GM19035 (cell line): ENCODE measurements around the gene MTCL3.
A peak's percentile ranks its signal among the peaks of the same experiment; 100 is the strongest.

ENCODE experiments used
- ATAC-seq: cut with Tn5 transposase; IDR thresholded peaks from one replicate; pipeline ENCODE4 v1.9.1; 2021; ENCODE audit not compliant: unreplicated experiment

MTCL3 gene

DNA sequence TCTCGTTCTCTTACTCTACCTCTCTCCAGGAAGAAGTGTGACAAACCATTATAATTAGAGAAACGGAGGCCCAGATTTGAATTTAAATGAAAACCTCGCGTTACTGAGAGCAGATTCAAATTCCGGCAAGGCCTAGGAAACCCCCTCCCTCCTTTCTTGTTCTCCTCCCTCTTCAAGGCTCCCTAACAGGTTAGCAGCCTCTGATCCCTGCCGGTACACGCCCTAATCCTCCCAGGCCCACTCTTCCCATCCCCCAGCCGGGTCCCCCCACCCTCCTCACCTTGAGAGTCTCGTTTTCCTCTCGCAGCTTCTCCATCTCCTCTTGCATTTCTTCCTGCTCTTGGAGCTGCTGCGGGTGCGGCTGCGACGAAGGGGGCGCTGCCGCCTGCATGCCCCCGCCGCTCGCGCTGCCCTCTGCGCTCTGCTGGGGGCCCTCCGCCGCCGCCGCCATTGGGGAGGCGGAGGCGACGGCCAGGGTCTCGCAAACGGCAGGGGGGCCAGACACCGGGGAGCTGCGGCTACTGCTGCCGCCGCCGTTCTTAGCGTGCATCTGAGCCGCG is 3.8 kb downstream of the MTCL3 start:
- ATAC-seq = no peak

DNA sequence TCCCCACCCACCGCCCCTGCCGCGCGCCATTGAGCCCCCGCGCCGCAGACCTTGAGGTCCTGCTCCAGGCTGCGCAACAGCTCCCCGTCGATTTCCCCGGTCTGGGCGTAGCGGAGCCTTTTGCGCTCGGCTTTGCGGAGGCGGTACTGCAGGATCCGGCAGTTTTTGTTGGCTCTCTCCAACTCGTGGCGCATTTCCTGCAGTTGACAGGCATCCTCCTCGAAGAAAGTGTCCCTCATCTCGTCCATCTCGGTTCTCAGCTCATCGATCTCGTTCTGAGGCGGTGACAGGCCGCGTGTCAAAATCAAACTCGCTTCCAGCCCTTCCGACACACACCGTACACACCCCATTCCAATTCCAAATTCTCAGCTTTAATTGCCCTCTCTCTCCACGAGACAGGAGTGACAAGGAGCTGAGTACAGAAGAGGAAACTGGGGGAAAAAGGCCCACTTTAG is 4.3 kb downstream of the MTCL3 start:
- no peak for ATAC-seq

DNA sequence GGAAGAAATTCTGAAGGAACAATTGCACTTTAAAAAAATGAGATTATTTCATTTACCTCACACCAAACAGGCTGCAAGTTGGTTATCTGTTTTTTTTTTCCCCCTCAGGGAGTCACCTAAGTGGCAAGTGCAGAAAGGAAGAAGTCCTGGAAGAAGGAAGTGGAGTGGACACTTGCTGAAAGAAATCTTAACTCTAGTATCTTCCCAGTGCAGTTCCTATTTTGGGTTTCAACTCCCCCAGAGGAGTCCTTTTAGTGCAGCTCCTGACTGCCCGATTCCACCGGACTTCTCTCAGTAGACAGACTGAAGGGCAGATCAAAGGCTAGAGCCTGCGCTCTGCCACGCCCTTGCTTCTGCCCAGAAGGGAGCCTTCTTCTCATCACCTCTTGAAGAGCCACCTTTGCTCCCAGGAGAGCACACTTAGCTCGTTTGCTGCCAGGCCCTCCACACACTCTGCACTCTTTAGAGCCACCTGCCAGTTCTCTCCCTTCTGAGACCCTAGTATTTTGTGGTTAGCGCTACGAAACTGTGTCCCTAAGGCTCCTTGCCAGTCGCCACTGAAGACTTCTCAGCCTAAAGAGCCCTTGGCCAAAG is 4.9 kb downstream of the MTCL3 start:
- ATAC-seq = no peak

DNA sequence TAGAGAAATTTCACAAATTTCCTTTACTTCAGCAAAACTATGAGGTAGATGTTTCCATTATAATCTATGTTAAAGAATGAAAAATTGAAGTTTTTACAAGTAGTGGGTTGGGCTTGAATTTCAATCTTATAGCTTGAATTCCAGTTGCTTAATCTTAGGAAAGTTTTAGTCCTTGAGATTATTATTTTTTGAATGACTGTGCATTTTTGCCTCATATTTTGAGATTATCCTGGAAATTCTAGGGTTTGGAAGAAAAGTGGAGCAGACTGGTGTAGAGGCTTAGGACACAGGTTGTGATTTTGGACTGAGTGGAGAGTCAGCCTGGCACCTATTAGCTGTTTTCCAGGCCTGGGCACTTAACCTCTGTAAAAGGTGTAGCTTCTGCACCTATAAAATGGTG is 5.7 kb downstream of the MTCL3 start:
- no peak for ATAC-seq

DNA sequence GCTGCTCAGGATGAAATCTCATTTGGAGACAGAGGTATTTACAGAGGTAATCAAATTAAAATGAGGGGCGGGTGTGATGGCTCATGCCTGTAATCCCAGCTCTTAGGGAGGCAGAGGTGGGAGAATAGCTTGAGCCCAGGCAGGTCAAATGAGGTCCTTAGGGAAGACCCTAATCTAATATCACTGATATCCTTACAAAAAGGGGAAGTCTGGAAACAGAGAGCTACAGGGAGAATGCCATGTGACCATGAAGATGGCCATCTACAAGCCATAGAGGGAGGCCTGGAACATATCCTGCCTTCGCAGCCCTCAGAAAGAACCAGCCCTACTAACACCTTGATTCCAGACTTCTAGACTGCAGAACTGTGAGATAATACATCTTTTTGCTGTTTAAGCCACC is 8.3 kb downstream of the MTCL3 start:
- no peak for ATAC-seq

DNA sequence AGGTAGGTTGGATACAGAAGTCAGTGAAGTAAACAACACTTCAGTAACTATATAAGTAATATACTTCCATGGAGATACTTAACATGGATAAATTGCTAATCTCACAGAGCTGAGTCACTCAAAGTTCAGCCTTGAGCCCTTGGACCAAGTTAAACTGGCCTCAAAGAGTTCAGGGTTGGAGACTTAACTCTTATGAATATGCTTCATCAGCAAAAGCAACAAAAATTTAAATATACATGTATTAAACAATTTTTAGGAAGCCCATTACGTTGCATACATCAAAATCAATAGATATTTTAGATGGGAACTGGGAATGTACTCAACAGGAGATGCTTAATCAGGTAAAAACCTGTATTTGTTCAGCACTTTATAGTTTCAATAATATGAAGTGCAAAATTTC is 12.2 kb downstream of the MTCL3 start:
- ATAC-seq = no peak

DNA sequence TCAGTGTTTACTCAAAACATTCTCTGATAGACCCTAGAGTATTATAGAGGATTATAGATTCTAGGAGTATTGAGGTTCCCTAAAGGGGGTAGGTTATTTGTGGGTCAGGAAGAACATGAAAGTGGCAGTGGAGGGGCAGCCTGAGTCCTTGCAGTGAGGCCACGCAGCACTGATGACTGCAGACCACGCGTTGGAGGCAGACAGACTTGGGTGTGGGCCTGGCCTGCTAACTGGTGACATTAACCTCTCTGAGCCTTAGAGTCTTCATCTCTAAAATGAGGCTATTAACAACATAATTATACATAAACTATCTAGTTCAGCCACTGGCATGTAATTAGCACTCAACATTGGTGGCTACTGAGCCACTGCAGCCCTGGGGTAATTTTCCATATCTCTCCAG is 16.1 kb downstream of the MTCL3 start:
- no peak for ATAC-seq

DNA sequence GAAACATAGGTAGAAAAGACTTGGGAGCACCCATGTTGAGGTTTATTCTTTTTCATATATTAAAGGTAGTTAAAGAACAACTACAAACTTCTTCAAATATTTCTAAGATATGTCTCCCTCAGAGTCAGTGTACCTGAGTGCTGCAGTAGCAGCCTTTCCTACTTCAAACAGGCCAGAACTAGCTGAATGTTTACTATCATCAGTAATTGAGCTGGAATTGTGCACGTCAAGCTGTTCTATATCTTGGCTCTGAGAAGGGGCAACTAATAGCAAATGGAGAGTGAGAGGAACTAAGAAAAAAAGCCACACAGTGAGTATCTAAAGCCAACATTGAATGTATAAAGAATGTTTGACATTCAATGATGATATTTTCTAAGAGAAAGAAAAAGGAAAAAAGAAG is 21.7 kb downstream of the MTCL3 start:
- no peak for ATAC-seq

DNA sequence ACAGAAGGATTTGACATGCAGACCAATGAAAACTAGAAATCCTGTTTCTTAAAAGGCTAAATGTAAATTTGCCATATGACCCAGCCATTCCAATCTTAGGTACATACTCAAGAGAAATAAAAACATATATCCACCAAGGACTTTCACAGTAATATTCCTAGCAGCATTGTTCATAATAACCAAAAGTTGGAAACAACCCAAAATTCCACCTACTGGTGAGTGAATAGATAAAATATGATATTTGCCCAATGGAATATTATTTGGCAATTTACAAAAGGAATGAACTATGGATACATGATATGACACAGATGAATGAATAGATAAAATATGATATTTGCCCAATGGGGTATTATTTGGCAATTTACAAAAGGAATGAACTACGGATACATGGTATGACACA is 22.7 kb downstream of the MTCL3 start:
- ATAC-seq = no peak

DNA sequence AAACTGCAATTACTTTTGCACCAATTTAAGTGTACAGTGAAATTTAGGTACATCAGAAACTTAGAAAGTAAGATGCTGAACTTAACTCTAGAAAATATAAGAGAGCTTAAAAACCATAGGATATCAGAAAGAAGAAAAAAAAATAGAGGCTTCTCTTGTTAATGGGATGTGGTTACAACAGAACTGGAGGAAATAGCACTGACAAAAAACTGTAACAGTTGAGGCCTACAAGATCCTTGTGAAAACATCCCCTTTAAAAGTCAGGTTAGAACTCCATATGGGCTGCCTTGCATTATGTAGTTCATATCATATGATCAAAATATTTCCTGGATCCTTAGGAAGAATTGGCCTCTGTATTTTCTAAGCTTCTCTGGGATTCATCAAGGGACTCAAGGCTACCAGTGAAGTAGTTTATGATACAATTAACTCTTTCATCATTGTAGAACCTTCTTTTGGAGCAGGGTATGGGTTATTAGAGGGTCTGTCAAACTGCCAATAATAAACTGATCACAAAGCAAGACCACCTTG is 24.8 kb downstream of the MTCL3 start:
- no peak for ATAC-seq

DNA sequence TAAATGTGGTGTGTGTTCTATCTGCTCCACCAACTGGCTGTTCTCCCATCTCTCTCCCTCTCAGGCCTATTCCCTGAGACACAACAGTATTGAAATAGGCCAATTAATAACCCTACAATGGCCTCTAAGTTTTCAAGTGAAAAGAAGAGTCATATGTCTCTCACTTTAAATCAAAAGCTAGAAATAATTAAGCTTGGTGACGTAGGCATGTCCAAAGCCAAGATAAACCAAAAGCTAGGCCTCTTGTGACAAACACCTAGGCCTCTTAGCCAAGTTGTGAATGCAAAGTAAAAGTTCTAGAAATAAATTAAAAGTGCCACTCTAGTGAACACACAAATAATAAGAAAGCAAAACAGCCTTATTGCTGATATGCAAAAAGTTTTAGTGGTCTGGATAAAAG is 29.9 kb downstream of the MTCL3 start:
- no peak for ATAC-seq

DNA sequence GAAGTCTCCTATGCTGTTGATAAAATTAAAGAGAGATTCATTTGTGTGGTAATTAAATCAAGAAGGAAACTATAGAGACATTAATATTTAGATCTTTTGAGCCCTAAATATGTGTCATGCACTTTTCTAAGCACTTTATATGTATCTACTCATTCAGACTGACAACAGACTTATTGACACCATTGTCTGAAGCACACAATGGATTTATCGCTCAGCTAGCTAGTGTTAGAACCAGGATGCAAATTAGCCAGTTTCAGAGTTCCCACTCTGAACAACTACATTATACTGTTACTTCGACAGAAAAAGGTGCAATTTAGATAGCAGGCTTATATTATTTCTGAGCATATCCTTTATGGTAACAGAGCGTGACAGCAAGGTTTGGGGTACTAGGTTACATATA is 32.2 kb downstream of the MTCL3 start:
- ATAC-seq = no peak

DNA sequence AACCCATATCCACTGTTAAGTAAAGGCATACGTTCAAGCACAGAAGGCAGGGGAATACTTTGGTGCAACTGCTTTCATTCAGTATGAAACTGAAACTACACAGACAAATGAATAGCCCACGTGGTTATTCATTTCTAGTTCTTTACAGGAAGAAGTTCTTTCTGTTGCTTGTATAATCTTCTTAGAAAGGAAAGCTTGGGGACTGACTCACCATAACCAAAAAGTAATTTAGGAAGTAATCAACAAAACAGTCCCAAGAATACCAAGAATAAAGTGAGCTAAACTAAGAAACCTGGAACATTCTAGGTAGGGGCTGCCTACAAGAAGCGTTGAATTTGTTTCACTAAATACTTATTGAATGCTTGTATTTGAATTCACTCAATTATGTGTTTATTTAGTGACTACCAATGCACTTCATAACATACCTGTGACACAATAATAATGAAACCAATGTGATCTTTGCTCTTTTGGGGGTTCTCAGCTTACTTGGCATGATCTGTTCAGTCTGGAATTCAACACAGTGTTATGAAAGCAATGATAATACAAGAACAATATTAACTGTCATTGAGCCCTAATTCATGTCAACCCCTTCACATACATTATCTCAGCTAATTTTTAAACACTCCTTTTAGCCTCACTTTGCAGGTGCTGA is 34.8 kb downstream of the MTCL3 start:
- peak; percentile 100 for ATAC-seq

DNA sequence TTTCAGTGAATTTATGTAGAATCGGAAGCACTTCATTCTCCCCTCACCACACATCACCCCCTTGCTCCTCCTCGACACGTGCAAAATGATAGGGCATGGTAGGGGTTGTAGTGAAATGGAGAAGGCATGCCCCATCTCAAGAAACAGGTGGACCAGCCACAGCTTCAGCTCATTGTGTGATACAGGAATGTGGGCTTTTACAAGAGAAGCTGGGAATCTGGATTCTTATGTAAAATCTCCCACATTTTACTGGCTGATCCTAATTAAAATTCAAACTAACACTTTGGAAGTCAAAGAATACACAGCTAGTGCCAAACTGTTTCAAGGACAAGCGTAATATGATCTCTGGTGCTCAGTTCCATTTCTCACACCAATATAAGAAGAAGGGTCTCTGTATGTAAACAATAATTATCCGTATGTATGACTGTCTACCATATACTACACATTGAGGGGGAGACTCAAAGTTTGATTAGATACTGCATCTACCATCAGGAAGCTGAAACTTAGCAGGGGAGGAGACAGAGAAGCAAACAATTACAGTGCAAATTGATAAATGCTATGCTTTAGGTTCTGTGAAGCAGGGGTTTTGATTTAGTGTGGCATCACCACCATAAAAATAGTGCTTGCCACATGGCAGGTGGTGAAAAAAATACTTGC is 35.6 kb downstream of the MTCL3 start:
- no peak for ATAC-seq

DNA sequence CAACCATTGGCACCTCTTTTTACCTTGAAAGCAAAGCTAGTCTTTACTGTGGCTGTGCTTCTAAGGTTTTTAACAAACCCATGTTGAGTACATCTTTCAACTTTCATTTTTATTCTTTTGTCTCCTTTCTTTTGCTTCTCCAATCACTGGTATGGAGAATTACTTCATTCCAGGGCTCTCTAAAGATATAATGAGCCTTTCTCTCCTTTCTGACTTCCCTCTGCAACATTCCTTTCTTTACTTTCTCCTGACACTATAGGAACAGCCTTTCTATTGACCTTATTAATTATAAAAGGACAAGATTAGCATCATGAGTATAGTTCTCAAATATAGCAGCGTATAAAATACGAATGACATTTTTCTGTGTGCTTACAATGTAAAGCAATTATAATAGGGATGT is 36.8 kb downstream of the MTCL3 start:
- no peak for ATAC-seq

DNA sequence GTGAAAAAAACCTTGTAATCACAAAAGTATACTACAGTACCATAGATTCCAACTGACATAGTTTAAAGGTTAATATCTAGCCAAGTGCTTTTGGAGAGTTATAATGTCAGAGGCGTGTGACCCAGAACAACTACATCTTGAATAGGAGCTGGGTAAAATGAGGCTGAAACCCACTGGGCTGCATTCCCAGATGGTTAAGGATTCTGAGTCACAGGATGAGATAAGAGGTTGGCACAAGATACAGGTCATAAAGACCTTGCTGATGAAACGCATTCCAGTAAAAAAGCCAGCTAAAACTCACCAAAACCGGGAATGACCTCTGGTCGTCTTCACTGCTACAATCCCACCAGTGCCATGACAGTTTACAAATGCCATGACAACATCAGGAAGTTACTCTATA is 37.5 kb downstream of the MTCL3 start:
- no peak for ATAC-seq

DNA sequence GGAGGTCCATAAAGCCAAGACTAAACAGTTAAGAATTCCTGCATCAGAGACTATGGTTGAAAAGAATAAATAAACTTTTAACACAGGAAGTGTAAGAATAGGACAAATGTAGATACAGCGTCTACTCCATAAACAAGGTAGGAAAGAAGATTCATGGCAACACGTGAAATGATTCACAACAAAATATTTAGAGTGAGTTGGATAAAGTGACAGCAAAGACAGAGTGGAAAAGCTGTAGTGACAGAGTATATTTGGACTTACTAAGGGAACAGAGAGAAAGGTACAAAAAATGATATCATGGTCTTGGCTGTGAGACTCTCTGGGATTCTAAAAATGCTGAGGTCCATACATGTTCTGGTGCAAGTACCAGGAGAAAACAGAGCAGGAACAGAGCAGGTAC is 38.0 kb downstream of the MTCL3 start:
- ATAC-seq = no peak

DNA sequence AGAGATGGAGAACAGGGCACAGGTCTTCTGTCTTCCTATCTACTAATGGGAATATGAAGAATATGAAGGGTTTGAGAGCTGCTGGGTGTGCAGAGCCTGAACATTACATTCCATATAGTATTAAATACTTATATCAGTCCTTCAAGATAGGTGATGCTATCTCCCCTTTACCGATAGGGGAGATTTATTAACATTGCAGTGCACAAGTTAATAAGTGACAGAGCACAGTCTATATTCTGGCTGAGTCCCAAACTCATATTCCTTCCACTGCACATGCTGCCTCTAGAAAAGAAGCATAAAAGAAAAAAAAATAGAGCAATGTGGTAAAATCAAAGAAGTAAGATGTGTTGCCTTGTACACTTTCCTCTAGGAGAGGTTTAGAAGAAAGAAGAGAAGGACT is 41.5 kb downstream of the MTCL3 start:
- no peak for ATAC-seq

DNA sequence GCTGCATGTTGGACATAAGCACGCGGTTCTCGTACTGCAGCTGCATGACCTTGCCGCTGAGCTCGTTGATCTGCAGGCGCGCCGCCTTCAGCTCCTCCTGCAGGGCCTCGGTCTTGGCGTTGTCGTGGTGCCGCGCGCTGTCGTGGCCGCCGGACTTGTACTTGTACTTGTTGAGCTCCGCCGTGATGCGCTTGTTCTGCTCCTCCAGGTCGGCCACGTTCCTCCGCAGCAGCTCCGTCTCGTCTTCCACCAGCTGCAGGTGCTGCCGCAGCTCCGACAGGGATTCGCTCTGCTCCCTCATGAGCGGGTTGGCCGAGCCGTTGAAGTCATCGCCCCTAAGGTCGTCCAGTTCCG is 43.3 kb downstream of the MTCL3 start:
- ATAC-seq = no peak

DNA sequence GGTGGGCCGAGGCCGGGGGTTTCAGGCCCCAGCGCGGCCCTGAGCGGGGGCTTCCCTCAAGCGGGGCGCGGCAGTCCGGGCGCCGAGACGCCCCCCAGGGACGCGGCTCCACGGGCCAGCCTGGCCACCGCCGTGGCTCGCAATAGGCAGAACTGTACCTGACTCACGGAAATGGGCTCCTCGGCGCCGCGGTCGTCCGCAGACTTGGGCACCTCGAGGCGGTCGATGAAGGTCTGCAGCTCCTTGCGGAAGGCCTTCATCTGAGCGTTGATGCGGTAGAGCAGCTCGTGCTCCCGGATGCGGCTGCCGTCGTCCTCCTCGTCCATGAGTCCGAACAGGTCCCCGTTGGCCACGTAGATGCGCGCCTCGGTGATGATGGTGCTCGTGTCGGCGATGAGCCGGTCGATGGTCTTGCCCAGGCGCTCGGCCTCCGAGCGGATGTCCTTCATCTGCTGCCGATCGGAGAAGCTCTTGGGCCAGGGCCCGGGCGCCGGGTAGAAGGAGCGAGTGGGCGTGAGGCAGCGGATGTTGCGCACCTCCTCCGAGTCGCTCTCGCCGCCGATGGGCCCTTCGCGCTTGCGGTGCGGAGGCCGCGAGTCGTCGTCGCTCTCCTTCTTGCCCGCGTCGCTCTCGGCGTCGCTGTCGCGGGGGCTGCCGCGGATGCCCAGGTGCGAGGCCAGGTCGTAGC is 43.9 kb downstream of the MTCL3 start:
- ATAC-seq = no peak

DNA sequence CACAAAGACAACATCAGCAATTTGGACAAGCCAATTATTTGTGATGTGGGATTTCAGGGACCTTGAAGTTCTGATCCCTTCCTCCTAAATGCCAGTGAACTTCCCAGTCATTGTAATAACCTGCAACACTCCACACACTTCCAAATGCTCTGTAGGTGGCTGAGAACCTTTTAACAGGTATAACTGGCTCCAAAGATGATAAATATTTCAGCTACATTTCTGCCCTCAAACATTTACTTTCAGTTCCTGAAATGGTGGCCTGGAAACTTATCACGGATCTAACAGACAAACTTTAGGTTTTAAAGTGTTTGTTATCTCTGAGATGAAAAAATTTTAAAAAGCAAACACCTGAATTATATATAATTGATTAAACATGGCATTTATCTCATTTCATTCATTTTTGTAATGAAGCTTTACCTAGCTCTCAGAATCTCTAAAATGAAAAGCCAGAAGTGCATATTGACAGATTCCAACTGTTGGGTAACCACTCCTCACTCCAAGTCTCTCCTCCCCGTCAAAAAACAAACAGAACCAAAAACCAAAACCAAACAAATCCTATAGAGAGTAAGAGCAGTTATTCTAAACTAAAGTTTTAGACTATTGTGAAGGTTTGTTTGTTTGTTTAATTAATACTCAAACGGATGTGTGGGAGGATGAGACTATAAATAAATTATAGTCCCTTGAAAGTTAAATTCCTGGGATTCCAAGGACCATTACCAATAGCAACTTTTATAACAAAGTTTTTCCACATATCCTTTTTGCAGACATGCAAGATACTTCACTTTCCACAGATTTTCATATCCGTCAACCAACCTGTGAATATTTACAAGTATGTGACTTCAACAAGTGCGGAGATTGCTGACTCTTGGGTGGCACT is 47.5 kb downstream of the MTCL3 start:
- no peak for ATAC-seq
